Activated CD4-positive, alpha-beta T cell treated with anti-CD3 and anti-CD28 coated beads for 4 hours (primary cell): Measurements from ENCODE around the gene SLC2A4.
A peak's percentile ranks its signal among the peaks of the same experiment; 100 is the strongest.
"Not testable (repeated sequence)": the region's sequence is repeated elsewhere in the genome, so short reads cannot be mapped to it uniquely, and the experiment has no call there.

Experiments
- DNase-seq, 2 donors: peaks; one replicate each; pipeline ENCODE4 v3.0.0-alpha.2; 2020

The SLC2A4 gene

GRCh38 chr17:7327056-7327455, 45.5 kb downstream of the SLC2A4 start:
- DNase-seq = no peak

- DNase-seq = no peak
Measured at GRCh38 chr17:7327501-7327900, 46.0 kb downstream of the SLC2A4 start.

GRCh38 chr17:7328009-7328408, 46.5 kb downstream of the SLC2A4 start:
- DNase-seq = no peak

- no peak for DNase-seq
Measured at GRCh38 chr17:7328840-7329373, 47.4 kb downstream of the SLC2A4 start, which contains the start of gene NEURL4. TSS of gene NEURL4 (minus strand) at chr17:7329335. CDS start at chr17:7329312, 23 bp downstream.

- DNase-seq = peak; percentile 94 to 95
Measured at GRCh38 chr17:7329374-7329996, 48.0 kb downstream of the SLC2A4 start.

- peak; percentile 70 to 74 for DNase-seq
Measured at GRCh38 chr17:7329997-7330637, 48.6 kb downstream of the SLC2A4 start.

- DNase-seq = no peak
Measured at GRCh38 chr17:7330638-7331015, 49.1 kb downstream of the SLC2A4 start.

GRCh38 chr17:7332111-7332510, 50.6 kb downstream of the SLC2A4 start:
- no peak for DNase-seq

GRCh38 chr17:7332600-7333069, 51.1 kb downstream of the SLC2A4 start:
- not testable (repeated sequence) for DNase-seq

- no peak for DNase-seq
Measured at GRCh38 chr17:7334938-7335538, 53.5 kb downstream of the SLC2A4 start.

GRCh38 chr17:7335765-7336164, 54.2 kb downstream of the SLC2A4 start:
- DNase-seq = not testable (repeated sequence)

- DNase-seq = peak; percentile 83 to 84
Measured at GRCh38 chr17:7336240-7337175, 55.0 kb downstream of the SLC2A4 start, which contains the start of gene ACAP1. TSS of gene ACAP1 (plus strand) at chr17:7336529. CDS start at chr17:7336735, 206 bp downstream.

GRCh38 chr17:7337600-7337999, 56.1 kb downstream of the SLC2A4 start:
- not testable (repeated sequence) for DNase-seq
